Mononuclear cell (primary cell): ENCODE results near the gene CUL4A. TPM values are rescaled to one million over a fixed set of nuclear protein-coding genes. Genes with fewer than 3 reads are reported as not detected.
"Not testable (repeated sequence)": the region's sequence is repeated elsewhere in the genome, so short reads cannot be mapped to it uniquely, and the experiment has no call there.

Experiments used
- H3K27me3 ChIP-seq: 2 replicates; pipeline ENCODE4 v1.6.0; 2011; ENCODE audit warnings: low read length, control low read depth; ENCODE audit not compliant: insufficient read depth
- H3K4me1 ChIP-seq: 2 replicates; pipeline ENCODE4 v1.5.1; 2011; ENCODE audit warnings: mild to moderate bottlenecking, low read length, control low read depth; ENCODE audit not compliant: insufficient read depth
- H3K4me3 ChIP-seq: 2 replicates; pipeline ENCODE4 v1.5.1; 2011; ENCODE audit warnings: mild to moderate bottlenecking, low read length, moderate library complexity
- H3K9me3 ChIP-seq: 2 replicates; pipeline ENCODE4 v1.5.1; 2011; ENCODE audit warnings: low read depth, mild to moderate bottlenecking, control low read depth, low read length
- total RNA-seq: library from RNA; depleted of rRNA; stranded (reverse); fragments of >200 nt; gene quantifications from one replicate; pipeline ENCODE4 v1.2.3, GENCODE V29; 2012

The CUL4A gene
- total RNA-seq, 1 donor, result 59.3 TPM

GRCh38 chr13:113231306-113232207 is 22.1 kb downstream of the CUL4A start:
- Histone ChIP-seq H3K9me3 (no peaks in the 10 kb centered on the region), H3K4me1 (no peaks in the 10 kb centered on the region), H3K27me3 (no peaks in the 10 kb centered on the region), H3K4me3 (no peak overlapping the region)

GRCh38 chr13:113232208-113233003 is 23.0 kb downstream of the CUL4A start:
- Histone ChIP-seq H3K9me3 (no peaks in the 10 kb centered on the region), H3K4me3 (no peak overlapping the region), H3K4me1 (no peaks in the 10 kb centered on the region), H3K27me3 (no peaks in the 10 kb centered on the region)

GRCh38 chr13:113233101-113233500 is 23.7 kb downstream of the CUL4A start:
- Histone ChIP-seq H3K9me3 (no peaks in the 10 kb centered on the region), H3K4me1 (no peaks in the 10 kb centered on the region), H3K4me3 (no peak overlapping the region), H3K27me3 (no peaks in the 10 kb centered on the region)

GRCh38 chr13:113238536-113238935 is 29.1 kb downstream of the CUL4A start:
- Histone ChIP-seq H3K4me1 (no peaks in the 10 kb centered on the region), H3K4me3 (no peak overlapping the region)

GRCh38 chr13:113239357-113239756 is 29.9 kb downstream of the CUL4A start:
- Histone ChIP-seq H3K9me3 (no peaks in the 10 kb centered on the region), H3K4me3 (no peak overlapping the region), H3K4me1 (no peaks in the 10 kb centered on the region), H3K27me3 (no peaks in the 10 kb centered on the region)

More at GRCh38 chr13:113238536-113238935, 29.1 kb downstream of the CUL4A start:
- Histone ChIP-seq H3K9me3 (no peaks in the 10 kb centered on the region), H3K27me3 (no peaks in the 10 kb centered on the region)

- Histone ChIP-seq H3K4me1 (no peaks in the 10 kb centered on the region), H3K9me3 (no peaks in the 10 kb centered on the region), H3K4me3 (no peak overlapping the region), H3K27me3 (no peaks in the 10 kb centered on the region)
These were observed 30.6 kb downstream of the CUL4A start for GRCh38 chr13:113239986-113240385.

GRCh38 chr13:113241623-113242022 is 32.2 kb downstream of the CUL4A start:
- not testable (repeated sequence) for H3K27me3 ChIP-seq, H3K9me3 ChIP-seq, H3K4me3 ChIP-seq, H3K4me1 ChIP-seq

- Histone ChIP-seq H3K27me3 (no peaks in the 10 kb centered on the region), H3K9me3 (no peaks in the 10 kb centered on the region), H3K4me1 (no peaks in the 10 kb centered on the region), H3K4me3 (no peak overlapping the region)
These were observed 34.4 kb downstream of the CUL4A start for GRCh38 chr13:113243847-113244246.

- no peaks in the 10 kb centered on the region for H3K9me3 ChIP-seq
- H3K4me3 ChIP-seq, result no peak overlapping the region
- H3K27me3 ChIP-seq, result no peaks in the 10 kb centered on the region
- no peaks in the 10 kb centered on the region for H3K4me1 ChIP-seq
These were observed 36.7 kb downstream of the CUL4A start for GRCh38 chr13:113245849-113246796.

- Histone ChIP-seq H3K4me1 (no peaks in the 10 kb centered on the region), H3K27me3 (no peaks in the 10 kb centered on the region), H3K4me3 (no peak overlapping the region), H3K9me3 (no peaks in the 10 kb centered on the region)
These were observed 43.2 kb downstream of the CUL4A start for GRCh38 chr13:113252516-113253095.

- not testable (repeated sequence) for H3K9me3 ChIP-seq, H3K4me3 ChIP-seq, H3K4me1 ChIP-seq, H3K27me3 ChIP-seq
These were observed 48.5 kb downstream of the CUL4A start for GRCh38 chr13:113257908-113258307.

- no peak overlapping the region for H3K4me3 ChIP-seq
- H3K27me3 ChIP-seq, result no peaks in the 10 kb centered on the region
- H3K4me1 ChIP-seq, result no peaks in the 10 kb centered on the region
These were observed 49.1 kb downstream of the CUL4A start for GRCh38 chr13:113258321-113259054.

GRCh38 chr13:113260996-113261395 is 51.6 kb downstream of the CUL4A start:
- Histone ChIP-seq H3K4me3 (no peak overlapping the region), H3K4me1 (no peaks in the 10 kb centered on the region), H3K27me3 (no peaks in the 10 kb centered on the region), H3K9me3 (no peaks in the 10 kb centered on the region)

More at GRCh38 chr13:113258321-113259054, 49.1 kb downstream of the CUL4A start:
- no peaks in the 10 kb centered on the region for H3K9me3 ChIP-seq

GRCh38 chr13:113263016-113263415 is 53.6 kb downstream of the CUL4A start:
- not testable (repeated sequence) for H3K27me3 ChIP-seq, H3K4me1 ChIP-seq, H3K4me3 ChIP-seq, H3K9me3 ChIP-seq
